Activated naive CD4-positive, alpha-beta T cell treated with anti-CD3 and anti-CD28 coated beads, Interleukin-2, amount 50 U/mL, for 16 hours (primary cell): ENCODE data around the gene VAC14.
"Not testable (repeated sequence)": the region's sequence is repeated elsewhere in the genome, so short reads cannot be mapped to it uniquely, and the experiment has no call there.

ENCODE experiments used
- DNase-seq: peaks from one replicate; pipeline ENCODE4 v3.0.0-alpha.2; 2020

Gene VAC14

DNA sequence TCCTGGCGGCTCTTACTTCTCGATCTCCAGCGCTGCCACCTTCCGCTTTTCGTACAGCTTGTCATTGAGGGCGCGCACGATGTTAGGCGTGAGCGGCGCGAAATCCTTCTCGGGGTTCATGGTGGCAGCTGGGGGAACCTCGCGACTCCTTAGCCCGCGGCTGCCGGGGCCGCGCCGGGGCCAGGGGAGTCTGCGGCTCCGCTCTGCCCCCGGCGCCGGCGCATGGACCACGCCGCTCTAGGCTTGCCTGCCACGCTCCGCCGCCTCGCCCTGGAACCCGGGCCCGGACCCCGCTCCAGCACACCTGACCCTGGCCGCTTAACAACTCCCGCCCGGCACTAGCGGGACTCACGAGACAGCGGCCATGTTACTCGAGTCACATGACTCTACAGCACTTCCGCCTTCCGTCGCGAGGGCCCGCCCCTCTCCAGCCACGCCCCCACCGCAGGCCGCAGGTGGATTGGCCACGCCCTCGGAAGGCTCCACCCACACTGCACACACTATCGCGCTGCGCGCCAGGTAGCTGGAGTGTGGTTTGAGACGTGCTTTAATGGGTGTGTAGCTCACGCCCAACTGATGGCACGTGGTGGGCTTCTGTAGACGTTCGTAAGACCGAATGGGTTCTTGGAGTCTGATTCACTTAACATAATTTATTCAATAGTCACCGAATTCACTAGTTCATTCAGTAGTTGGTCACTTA is at the start of gene VAC14:
Gene VAC14 (minus strand): TSS at position 378 of the 700 bp plus-strand sequence. CDS start 258 bp downstream, at position 120.
- peak; percentile 98 for DNase-seq

DNA sequence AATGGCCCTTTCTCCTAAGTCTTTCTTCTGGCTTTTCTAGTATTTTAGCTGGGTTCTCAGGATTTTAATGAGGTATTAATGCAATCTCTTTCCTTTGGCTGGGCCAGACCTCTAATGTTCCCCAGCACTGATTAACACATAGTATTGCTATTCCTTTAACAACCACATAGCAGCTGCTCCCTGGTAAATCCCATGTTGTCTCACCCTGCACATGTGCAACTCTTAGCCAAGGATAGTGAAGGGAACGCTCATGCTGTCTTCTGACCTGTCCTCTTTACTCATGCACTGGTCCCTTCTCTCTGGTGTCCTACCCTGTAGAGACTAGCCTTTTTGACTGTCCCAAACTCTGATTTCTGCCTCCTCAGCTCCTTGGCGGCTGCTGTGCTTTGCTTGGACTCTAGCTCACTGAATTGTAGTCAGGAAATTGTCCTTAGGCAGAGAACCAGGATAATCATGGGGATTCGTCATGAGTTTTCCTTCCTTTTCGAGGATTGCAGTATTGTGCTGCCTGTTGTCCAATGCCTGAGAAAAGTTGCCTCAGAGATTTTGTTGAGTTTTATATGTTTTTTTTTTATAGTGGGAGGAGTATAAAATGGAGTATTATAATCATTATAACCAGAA is 22.6 kb upstream of the VAC14 start:
- not testable (repeated sequence) for DNase-seq

DNA sequence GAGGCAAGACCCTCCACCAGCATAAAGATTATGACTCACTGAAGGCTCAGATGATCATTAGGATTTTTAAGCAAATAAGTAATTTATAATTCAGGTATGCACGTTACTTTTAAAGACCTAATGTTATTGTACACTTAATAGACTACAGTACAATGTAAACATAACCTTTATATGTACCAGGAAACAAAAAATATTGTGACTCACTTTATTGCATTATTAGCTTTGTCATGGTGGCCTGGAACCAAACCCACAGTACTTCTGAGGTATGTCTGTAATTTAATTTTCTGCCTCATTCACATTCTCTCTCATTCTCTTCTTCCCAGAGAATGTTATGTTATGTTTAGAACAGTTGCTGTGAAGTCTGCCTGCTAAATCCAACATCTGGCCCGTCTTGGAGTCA is 21.8 kb upstream of the VAC14 start:
- DNase-seq, result not testable (repeated sequence)

DNA sequence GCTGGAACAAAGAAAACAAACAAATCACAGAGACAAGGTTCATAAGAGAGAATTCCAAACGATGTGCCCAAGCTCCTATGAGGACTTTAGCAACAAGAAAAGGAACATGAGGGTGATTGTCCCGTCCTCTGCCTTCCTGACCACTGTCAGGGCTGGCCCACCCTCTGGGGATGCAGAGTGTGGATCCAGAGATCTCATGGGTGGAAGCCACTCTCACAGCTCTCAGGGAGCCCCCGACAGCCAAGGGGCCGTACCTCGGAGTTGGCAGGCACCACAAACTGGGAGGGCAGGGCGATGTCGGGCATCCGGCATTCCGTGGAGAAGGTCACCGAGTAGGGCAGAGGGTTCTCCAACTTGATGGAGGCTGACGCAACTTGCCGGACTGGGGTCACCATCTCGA is 17.1 kb upstream of the VAC14 start:
- DNase-seq, result not testable (repeated sequence)

DNA sequence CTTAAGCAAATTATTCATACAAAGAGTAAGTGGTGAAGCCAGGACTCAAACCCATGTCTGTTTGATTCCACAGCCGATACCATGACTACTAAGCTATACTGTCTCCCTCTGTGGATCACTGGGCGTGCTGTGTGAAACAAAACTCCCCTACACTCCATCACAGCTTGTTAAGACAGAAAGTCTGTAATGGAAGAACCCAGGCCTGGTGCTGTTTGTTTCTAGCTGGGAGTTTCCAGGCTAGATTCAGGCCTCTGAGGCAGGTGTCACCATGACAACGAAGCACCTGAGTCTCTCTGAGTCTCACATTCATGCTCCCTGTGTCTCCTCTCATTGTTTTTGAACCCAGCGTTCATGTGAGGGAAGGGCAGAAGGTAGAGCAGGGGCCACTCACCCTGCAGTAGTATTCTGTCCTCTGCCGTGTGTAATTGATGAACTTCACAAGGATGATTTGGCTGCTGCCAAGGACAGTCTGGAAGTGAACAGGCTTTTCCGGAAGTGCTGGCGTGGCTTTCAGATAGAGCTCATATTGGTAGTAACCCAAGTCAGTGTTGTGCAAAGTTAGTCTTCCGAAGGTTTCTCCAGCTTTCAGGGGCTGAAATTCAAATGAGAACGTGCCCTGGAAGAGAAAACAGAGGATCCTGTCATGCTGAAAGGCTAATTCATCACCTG is 8.6 kb upstream of the VAC14 start:
- no peak for DNase-seq

DNA sequence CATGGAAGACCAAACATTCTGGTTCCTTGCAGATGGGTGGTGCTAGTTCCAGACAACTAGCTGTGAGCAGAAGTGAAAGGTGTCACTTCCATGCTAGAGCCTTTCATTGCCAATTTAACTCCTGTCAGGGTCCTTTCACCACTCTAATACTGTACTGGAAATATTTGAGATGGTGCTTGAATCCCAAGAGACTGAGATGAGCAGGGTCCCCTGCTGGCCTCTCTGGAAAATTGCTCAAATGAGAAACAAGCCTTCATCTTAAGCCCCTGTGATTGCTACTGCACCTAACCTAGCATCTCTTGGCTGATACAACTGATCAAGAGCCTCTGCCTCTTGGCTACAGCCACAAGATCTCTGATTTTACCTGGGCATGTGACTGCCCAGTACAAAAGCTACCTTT is 7.4 kb upstream of the VAC14 start:
- no peak for DNase-seq

DNA sequence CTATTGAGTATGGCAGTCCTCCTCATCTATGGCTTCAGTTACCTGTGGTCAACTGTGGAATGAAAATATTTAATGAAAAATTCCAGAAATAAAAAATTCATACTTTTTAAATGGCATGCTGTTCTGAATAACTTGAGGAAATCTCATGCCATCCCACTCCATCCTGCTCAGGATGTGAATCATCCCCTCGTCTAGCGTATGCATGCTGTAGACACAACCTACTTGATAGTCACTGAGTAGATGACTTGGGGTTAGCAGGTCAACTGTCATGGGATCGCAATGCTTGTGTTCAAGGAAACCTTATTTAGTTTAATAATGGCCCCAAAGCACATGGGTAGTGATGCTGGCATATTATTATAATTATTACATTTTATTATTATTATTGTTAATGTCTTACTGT is 4.8 kb upstream of the VAC14 start:
- no peak for DNase-seq

GRCh38 chr16:70805380-70805779 is 4.4 kb upstream of the VAC14 start:
- DNase-seq, result no peak

DNA sequence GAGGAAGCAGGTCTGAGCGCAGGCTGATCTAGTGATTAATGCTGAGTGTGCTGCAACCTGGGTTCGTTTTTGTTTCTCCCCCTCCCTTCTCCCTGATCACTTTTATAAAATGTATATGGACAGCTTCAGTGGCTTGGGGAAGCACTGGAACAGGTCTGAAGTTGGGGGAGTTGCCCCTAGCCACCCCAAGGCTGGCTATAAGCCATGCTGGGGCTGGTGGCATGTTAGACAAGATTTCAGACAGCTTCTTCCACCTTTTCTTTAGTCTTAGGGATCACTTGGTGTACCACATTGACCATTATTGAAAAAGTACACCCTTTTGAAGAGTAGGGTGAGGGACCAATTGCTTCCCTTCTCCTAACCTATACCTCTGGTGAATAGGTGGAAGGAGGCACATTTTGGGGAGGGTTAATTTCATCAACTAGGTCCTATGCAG is 3.8 kb upstream of the VAC14 start:
- no peak for DNase-seq

- no peak for DNase-seq
These were observed 3.3 kb upstream of the VAC14 start for GRCh38 chr16:70804153-70804733.

GRCh38 chr16:70803319-70803718 is 2.4 kb upstream of the VAC14 start:
- no peak for DNase-seq

- no peak for DNase-seq
These were observed 653 bp upstream of the VAC14 start for GRCh38 chr16:70801611-70802010.

DNA sequence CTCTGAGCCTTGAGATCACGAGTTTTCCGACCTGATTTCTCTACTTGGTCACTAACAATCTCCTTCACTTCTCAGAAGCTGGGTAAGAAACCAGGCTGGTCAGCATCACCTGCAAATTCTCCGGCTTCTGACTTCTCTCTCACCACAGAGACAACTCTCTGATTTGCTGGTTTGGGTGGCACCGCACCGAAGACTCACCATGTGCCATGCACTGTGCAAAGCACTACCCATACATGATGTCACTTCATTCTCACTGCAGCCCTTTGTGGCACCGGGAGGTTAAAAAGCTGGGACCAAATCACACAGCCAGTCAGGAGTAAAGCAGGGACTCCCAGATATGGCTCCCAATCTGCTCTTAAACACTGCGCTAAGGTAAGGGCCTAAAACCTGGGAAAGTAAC is 647 bp downstream of the VAC14 start:
- no peak for DNase-seq

DNA sequence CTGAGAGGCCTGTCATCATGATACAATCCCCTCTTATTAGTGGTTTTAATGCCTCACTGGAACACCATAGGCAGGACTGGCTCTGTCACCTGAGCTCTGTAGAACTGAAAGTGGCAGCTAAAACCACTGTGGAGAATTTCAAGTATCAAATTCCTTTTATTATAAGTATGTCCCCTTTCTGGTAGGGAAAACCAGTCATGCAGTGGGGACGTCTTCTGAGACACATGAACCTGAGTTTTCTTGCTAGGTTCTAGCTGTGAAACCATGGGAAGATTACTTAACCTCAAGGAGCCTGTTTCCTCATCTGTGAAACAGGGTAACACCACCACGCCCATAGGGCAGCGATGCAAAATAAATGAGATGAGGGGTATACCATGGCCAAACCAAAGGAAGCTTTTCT is 4.7 kb downstream of the VAC14 start:
- DNase-seq, result no peak

DNA sequence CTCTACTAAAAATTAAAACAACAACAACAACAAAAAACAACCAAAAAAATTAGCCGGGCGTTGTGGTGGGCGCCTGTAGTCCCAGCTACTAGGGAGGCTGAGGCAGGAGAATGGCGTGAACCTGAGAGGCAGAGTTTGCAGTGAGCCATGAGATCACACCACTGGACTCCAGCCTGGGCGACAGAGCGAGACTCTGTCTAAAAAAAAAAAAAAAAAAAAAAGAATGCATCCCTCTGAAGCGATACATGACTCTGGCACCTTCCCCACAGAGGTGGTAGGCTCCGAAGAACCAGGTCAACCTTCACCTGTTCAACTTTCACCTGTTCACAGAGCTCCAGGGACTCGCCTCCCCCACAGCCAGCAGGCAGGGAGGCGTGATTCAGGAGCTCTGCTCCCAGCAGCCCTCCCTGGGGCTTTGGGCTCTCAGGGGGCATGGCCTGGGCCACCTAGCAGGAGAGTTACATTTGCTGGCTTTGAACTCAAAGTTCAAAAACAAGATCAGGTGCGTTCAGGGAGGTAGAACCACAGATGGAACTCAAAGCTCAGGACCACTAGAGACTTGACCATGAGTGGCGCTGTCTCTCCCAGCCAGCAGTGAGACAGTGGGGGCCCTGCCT is 5.6 kb downstream of the VAC14 start:
- no peak for DNase-seq

DNA sequence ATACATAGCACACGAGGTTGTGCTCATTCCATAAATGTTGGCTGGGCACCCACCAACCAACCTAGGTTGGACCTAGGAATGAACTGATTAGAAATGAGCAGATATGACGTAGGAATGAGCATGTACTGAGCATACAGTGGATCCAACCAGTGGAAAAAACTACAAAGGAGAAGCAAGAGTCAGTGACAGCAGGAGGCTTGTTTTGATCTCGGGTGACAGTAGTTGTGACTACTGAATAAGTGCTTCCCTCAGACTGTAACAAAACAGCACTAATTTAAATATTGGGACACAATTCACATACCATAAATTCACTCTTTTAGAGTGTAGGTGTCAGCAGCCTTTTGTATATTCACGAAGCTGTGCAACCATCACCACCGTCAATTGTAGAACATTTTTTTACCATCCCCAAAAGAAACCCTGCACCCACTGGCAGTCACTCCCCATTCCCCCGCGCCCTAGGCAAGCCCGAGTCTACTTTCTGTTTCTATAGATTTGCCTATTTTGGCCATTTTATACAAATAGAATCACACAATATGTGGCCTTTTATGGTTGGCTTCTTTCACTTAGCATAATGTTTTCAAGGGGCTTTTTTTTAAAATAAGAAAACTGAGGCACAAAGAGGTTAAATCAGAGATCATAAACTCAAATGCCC is 7.0 kb downstream of the VAC14 start:
- DNase-seq, result no peak

- no peak for DNase-seq
These were observed 10.1 kb downstream of the VAC14 start for GRCh38 chr16:70790815-70791214.

DNA sequence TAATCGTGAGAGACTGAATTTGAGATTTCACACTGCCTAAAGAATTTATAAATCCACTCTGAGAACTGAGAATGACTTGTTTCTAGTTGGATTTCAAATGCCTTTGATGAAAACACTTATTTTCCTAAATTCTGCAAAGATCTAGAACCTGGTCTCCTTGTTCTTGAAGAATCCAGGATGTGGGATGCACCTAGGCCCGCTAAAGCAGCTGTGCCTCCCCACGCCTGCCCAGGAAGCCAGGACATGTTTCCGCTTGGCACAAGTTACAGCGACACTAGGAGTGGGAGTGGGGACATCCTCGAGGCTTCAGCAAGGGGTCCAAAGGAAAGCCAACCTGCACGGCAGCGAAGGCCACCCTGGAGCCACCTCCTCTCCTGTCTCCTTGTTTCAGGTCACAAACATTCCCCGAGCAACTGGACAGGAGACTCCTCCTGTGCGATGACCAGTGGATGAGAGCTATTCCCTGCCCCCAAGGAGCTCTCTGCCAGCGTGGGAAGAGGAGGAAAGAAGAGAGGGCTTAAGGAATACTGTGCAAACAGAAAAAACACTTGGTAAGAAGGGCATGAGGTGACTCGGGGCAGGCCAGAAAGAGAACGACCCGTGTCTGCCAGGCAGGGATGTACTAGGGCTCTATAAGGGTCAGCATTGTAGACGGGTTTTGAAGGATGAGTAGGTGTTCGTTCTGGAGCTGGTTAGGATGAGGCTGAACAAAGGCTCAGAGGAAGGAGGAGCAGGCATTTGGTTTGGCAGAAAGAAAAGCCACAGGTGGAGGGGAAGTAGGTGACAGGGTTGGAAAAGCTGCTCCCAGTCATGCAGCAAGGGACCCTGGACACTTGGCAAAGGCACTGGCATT is 11.1 kb downstream of the VAC14 start:
- no peak for DNase-seq

GRCh38 chr16:70788668-70789594 is 12.0 kb downstream of the VAC14 start:
- no peak for DNase-seq

- no peak for DNase-seq
These were observed 14.8 kb downstream of the VAC14 start for GRCh38 chr16:70786020-70786755.
